Central memory CD4-positive, alpha-beta T cell (primary cell): Measurements from ENCODE around the gene RNF112.

Experiments
- DNase-seq: peaks from one replicate; pipeline ENCODE4 v3.0.0; 2022

The RNF112 gene

DNA sequence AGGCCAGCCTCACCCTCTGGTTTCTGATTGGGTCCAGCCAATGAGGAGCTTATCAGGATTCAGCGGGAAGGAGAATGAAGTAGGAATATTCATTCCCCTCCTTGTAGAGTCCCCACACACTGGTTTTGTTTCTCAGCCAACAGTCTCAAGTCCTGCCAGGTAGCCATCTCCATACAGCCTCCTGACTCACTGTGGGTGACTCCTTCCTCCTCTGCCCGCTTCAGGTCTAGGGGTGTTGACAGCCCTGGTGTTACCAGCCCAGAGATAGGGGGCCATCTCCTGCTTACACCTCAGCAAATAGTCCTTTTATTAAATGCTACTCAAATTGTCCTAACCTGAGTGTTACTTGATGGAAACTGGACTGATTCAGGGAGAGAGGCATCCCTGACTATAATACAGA is 20.1 kb upstream of the RNF112 start:
- no peak for DNase-seq

DNA sequence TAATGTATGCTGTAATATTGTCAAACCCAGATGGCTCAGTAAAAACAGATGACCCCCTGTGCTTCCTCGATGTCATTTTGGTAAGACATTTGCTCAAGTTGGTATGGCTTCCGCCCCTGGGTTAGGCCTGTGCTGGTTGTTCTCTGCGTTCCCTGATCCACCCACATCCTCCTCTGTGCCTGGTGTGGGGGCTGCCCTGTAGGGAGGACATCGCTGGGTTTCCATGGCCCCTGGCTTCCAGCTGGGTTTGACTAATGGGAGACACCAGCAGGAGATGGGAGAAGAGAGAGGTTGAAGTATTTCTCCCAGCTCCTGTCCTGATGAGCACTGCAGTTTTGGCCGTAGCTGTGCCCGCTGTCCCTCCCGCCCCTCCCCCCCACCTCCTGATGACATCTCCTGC is 19.6 kb upstream of the RNF112 start:
- DNase-seq: no peak

GRCh38 chr17:19392303-19392702 is 18.7 kb upstream of the RNF112 start:
- no peak for DNase-seq

DNA sequence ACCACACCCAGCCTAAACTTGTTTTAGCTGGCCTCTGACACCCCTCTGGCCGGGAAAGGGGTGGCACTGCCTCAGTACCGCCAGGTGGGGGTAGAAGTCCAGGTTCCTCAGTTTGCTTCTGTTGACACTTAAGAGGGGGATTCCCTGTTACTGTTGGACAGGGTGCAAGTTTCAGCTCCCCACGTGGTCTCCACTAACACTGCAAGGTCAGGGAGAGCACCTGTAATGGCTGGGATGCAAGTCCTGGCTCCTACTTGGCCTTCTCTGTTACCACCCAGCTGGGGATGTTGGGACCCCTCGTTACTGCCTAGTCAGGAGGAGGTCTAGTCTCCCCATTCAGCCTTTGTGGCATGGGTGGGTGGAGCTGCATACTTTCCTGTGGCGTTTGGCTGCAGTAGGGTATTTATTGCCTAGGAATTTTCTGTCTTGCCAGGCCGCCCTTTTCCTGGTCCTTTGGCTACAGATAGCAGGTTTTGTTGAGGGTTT is 13.4 kb upstream of the RNF112 start:
- DNase-seq: no peak

GRCh38 chr17:19398301-19399181 is 12.5 kb upstream of the RNF112 start:
- DNase-seq: no peak

DNA sequence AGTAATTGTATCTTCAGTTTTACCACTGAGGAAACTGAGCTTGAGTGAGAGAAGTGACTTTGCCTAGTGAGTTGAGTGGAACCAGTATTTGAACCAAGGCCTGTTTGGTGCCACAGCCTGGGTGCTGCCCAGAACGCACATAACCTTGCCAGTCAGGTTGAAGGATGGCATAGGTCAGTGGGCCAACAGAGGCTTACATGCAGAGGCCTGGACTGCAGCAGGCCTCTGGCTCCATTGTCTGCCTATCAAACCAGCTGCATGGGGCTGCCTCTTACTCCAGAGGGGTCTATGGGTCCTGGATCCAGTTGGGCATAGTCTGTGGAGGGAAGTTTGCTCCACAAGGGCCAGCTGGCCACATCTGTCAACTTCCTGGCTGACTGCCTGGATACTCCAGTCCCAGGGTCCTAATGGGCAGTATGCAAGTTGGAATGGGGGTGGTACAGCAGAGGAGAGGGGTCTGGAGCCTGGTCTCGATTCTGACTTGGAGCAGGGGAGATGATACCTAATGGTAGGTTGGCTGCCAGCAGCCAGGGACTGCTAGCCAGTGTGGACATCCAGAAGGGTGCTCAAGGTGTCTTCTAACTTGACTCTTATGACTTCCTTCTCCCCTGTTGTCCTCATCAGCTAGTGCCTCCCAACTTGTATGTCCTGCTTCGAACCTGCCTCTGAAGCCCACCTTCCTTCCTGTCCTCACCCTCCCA is 11.1 kb upstream of the RNF112 start:
- no peak for DNase-seq

DNA sequence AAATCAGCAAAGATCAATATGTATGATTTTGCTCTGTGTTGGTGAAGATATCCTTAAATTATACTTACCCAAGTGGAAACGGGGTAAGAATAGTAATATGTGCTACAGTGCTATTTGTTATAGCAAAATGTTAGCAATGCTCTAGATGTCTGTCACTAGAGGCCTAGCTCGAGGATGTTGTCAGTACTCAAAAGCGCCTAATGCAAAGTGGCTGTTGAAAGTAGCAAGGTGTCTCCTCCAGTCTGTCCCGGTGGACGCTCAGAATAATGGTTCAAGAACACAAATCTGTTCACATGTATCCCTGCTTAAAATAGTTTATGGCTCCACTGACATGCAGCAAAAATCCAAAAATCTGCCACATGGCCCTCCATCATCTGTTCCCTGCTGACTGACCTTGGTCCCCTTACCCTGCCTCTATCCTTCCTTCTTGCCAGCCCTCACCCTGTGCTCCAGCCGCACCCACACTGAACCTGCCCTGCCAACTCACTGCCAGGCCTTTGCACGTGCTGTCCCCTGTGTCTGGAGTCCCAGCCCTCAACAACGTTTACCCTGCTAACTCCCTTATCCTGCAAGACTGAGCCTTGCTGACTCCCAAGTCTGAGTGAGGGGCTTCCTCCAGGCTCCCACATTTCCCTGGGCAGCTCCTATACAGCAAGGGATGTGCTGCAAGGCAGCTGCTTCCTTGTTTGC is 9.6 kb upstream of the RNF112 start:
- DNase-seq: no peak

DNA sequence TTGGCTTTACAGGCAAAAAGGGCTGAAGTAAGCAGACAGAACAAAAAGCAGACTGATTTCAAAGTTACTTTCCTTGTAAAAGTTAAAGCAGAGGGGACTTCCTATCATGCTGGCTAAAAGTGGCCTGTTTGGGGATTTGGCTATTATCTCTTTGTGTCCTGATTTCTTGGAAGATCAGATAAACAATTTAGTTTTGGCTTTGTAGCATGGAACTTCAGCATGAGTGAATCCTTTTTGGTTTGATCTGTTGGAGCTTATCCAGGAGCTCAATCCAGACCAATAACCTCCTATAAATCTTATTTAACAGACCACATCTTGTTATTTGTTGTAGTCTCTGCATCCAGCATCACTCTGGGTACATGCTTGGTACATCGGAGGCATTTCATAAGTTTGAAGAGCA is 8.9 kb upstream of the RNF112 start:
- DNase-seq: no peak

DNA sequence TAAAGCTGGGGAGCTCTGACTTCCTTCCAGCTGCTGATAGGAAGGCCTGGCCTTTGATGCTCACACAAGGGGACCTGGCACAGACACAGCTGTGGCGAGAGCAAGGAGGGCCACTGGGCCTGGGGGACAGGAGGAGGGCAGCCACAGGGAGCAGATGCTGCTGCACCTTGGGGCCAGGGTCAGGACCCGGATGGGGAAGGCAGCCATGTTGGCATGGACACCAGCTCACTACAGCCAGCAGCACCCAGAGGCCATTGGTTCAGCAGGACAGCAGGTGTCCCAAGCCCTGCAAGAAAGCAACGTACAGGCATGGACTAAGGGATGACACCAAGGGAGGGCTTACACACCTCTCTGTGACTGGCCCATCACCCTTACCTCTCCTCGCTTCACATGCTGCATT is 8.0 kb upstream of the RNF112 start:
- no peak for DNase-seq

DNA sequence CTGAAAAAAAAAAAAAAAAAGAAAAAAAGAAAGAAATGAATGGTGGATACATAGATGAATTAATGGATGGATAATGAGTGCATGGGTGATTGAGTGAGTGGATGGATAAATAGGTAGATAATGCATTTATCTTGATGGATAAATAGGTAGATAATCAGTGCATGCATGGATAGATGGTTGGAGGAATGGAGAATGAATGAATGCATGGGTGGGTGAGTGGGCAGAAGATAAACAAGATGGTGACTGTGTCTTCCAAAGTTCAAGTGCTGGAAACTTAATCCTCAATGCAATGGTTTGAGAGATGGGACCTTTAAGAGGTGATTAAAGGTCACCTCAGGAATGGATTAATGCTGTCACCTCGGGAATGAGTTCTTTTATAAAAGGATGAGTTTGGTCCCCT is 6.8 kb upstream of the RNF112 start:
- DNase-seq: no peak

DNA sequence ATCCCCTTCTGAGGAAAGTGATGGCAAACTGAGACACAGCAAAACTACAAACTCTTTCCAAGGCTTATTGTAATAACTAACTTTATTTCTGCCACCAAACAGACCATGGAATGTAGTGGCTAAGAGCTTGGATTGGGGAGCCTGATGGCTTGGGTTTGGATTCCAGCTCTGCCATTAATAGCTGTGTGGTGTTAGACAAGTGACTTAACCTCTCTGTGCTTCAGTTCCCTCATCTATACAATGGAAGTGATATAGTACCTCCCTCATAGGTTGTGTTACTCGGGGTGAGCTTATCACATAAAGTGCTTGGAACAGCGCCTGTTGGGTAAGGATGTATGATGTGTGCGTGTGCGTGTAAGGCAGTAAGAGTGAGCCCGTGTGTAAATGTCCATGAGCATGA is 5.9 kb upstream of the RNF112 start:
- no peak for DNase-seq

DNA sequence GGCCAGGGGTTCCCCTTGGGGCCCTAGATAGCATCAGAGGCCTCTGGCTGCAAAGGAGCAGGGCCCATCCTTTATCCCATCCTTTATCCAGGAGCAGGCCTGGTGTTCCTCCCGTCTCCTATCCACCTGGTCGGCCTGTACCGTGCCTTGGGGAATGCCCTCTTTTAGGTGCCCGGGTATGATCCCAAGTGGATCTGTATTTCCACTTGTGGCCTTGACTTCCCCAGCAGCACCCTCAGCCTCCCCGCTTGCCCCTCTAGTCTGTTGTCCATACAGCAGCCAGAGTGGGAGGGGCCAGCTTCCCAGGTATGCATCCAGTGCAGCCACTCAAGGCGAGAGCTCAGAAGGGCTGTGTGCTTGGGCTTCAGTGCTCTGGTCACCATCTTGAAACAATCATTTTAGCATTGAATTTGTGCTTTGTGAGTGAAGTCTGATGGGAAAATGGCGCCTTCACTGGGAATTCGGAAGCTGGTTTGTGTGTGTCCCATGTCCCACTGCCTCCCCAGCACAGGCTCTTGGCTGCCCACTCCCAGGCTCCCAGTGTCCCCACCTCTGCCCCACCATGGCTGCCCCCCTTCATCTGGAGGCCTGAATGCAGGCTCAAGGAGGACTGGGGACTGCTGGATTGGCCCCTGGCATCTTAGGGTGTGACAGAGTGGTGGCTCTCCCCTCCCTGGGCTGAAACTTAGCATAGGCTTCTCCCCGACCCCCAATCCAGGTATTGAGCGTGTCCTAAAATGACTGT is 3.3 kb upstream of the RNF112 start:
- no peak for DNase-seq

GRCh38 chr17:19408346-19408710 is 2.7 kb upstream of the RNF112 start:
- DNase-seq: no peak

- no peak for DNase-seq
Observed at GRCh38 chr17:19409066-19409465, 2.0 kb upstream of the RNF112 start.

DNA sequence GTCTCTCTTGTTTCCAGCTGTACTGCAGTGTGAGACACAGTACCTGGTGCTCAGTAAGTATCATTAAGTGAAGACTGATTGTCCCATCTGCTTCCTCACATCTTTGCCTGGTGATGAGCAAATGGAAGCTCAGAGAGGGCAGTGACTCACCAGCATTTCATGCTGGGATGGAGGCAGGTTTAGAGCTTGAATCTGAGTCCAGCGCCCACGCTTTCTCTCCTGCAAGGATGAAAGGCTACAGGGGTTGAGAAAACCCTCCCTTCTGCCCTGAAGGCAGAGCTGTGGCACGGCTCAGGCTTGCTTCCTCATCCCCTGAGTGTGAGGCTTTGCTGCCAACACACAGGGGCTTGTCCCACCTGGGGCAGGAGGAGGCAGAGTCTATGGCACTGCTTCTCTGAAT is 1.5 kb upstream of the RNF112 start:
- no peak for DNase-seq

DNA sequence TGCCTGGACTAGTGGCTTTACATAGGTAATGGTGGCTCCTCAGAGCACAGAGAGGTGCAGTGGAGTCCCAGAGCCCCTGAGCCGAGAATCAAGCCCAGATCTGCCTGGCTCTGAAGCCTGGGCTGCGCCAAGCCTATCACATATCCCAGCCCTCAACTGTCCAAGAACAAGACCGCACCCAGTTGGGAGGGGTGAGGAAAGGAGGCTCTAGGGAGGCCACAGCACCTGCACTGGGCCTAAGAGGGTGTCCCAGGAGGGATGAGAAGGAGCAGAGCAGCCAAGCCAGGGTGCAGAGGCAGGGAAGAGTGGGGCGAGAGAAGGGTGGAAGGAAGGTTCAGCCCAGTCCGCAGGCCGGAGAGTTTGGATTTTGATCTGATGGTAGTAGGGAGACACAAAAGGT is 941 bp upstream of the RNF112 start:
- no peak for DNase-seq

- DNase-seq: no peak
Observed at GRCh38 chr17:19411631-19412030, 599 bp downstream of the RNF112 start.

GRCh38 chr17:19412510-19412909 is 1.5 kb downstream of the RNF112 start:
- DNase-seq: no peak

- no peak for DNase-seq
Observed at GRCh38 chr17:19412984-19413383, 2.0 kb downstream of the RNF112 start.

DNA sequence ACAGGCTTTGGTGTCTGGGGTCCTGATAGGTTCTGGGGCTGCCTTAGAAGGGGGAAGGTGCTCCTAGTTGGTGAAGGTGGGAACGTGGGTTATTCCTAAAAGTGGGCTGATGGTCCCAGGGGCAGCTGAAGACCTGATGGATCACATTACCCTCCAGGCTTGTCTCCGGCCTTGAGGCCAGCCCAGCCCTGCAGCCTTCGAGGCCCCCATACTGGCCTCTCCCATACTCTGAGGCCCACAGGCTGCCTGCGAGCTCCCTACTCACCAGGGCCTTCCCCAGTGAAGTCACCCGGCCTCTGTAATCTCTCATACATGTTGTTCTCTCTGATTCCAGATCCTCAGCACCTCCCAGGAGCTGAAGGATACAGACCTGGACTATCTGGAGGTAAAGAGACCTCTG is 2.7 kb downstream of the RNF112 start:
- no peak for DNase-seq

- DNase-seq: no peak
Observed at GRCh38 chr17:19414396-19415280, 3.6 kb downstream of the RNF112 start.

- no peak for DNase-seq
Observed at GRCh38 chr17:19415311-19415710, 4.3 kb downstream of the RNF112 start.
